HEK293T (cell line): Measurements from ENCODE around the gene TRIM37.

Experiments used
- ARNT ChIP-seq: fragments of 450-650 bp; IDR thresholded peaks from 2 replicates; pipeline ENCODE4 v1.6.1; 2017; ENCODE audit warnings: mild to moderate bottlenecking
- BHLHE40 ChIP-seq: fragments of 450-650 bp; IDR thresholded peaks from 2 replicates; pipeline ENCODE4 v1.6.1; 2016; ENCODE audit warnings: mild to moderate bottlenecking, moderate library complexity, borderline replicate concordance
- ELF4 ChIP-seq: fragments of 450-650 bp; IDR thresholded peaks from 2 replicates; pipeline ENCODE4 v1.6.1; 2017; ENCODE audit warnings: antibody characterized with exemption
- FOXA1 ChIP-seq: fragments of 450-650 bp; IDR thresholded peaks from 2 replicates; pipeline ENCODE4 v1.6.1; 2016; ENCODE audit warnings: mild to moderate bottlenecking
- FOXK2 ChIP-seq: fragments of 450-650 bp; IDR thresholded peaks from 2 replicates; pipeline ENCODE4 v1.6.1; 2016; ENCODE audit warnings: mild to moderate bottlenecking
- FOXM1 ChIP-seq: fragments of 450-650 bp; IDR thresholded peaks from 2 replicates; pipeline ENCODE4 v1.6.1; 2017; ENCODE audit warnings: mild to moderate bottlenecking, borderline replicate concordance
- LEF1 ChIP-seq: fragments of 450-650 bp; IDR thresholded peaks from 2 replicates; pipeline ENCODE4 v1.6.1; 2017; ENCODE audit warnings: mild to moderate bottlenecking, borderline replicate concordance
- PKNOX1 ChIP-seq: fragments of 450-650 bp; IDR thresholded peaks from 2 replicates; pipeline ENCODE4 v1.6.1; 2016
- SP1 ChIP-seq: fragments of 450-650 bp; IDR thresholded peaks from 2 replicates; pipeline ENCODE4 v1.6.1; 2017
- SUZ12 ChIP-seq: fragments of 450-650 bp; IDR thresholded peaks from 2 replicates; pipeline ENCODE4 v1.6.1; 2016; ENCODE audit warnings: mild to moderate bottlenecking
- ZNF384 ChIP-seq: fragments of 450-650 bp; IDR thresholded peaks from 2 replicates; pipeline ENCODE4 v1.6.1; 2016

- no peak for TF ChIP-seq LEF1
- TF ChIP-seq SUZ12: no peak
- no peak for TF ChIP-seq ZNF384
- no peak for TF ChIP-seq FOXA1
- TF ChIP-seq ELF4: no peak
- TF ChIP-seq BHLHE40: no peak
- no peak for TF ChIP-seq PKNOX1
- no peak for TF ChIP-seq ARNT
- TF ChIP-seq SP1: no peak
- no peak for TF ChIP-seq FOXM1
- TF ChIP-seq FOXK2: no peak
These were observed 96.7 kb downstream of the TRIM37 start for GRCh38 chr17:59010026-59010425.
